ENCODE measurements around the gene MRLN. TPM values are rescaled to one million over a fixed set of nuclear protein-coding genes. Genes with fewer than 3 reads are reported as not detected.

Gene MRLN
- total and polyA plus RNA-seq, 10 donors, result not detected

- no peak overlapping the region for H3K27ac ChIP-seq
- intact Hi-C loops (cut with DNase I; ENCODE audit: low total_unique reads), result no loop called here
- no peak for DNase-seq
- H3K27me3 ChIP-seq (replicated peaks in 1 of 7), result peaks cover 0 to 39% (median 12%) of the 10 kb centered on the region in 7 donors
- H3K9me3 ChIP-seq, result no peaks in the 10 kb centered on the region
- no peaks in the 10 kb centered on the region for H3K36me3 ChIP-seq
- WGBS, 5 donors, result 76 to 92% (median 83%) methylated on average over 7 of the region's 7 CpGs
- TF ChIP-seq CTCF (IDR thresholded peaks at IDR 0.05 in 8 of 11, conservative IDR thresholded peaks at IDR 0.05 in 3 of 11) (no peak), POLR2A (IDR thresholded peaks at IDR 0.05) (no peak), POLR2AphosphoS5 (IDR thresholded peaks at IDR 0.05) (no peak)
- H3K4me1 ChIP-seq, result peaks cover 0 to 23% (median 15%) of the 10 kb centered on the region in 6 donors
- H3K4me3 ChIP-seq, result no peak overlapping the region
Measured at GRCh38 chr10:59713196-59713821, 39.9 kb downstream of the MRLN start.

GRCh38 chr10:59711871-59712494, 41.3 kb downstream of the MRLN start:
- Histone ChIP-seq H3K4me3 (no peak overlapping the region), H3K27ac (no peak overlapping the region), H3K4me1 (peaks cover 0 to 29% (median 16%) of the 10 kb centered on the region in 6 donors), H3K27me3 (replicated peaks in 1 of 7) (peaks cover 0 to 46% (median 16%) of the 10 kb centered on the region in 7 donors), H3K9me3 (no peaks in the 10 kb centered on the region), H3K36me3 (no peaks in the 10 kb centered on the region)
- WGBS, 5 donors, result 62 to 75% (median 69%) methylated on average over 3 of the region's 3 CpGs
- no peak for TF ChIP-seq POLR2AphosphoS5 (IDR thresholded peaks at IDR 0.05)
- no peak for TF ChIP-seq POLR2A (IDR thresholded peaks at IDR 0.05)
- TF ChIP-seq CTCF (IDR thresholded peaks at IDR 0.05 in 8 of 11, conservative IDR thresholded peaks at IDR 0.05 in 3 of 11), result no peak
- no peak for DNase-seq
- intact Hi-C loops (cut with DNase I; ENCODE audit: low total_unique reads), result no loop called here

GRCh38 chr10:59709395-59710125, 43.7 kb downstream of the MRLN start, which contains the start of gene SLC16A9:
TSS of gene SLC16A9 (minus strand) at chr10:59709850. CDS start at chr10:59684291, 25,559 bp downstream.
- Histone ChIP-seq H3K27me3 (replicated peaks in 1 of 7) (peaks cover 0 to 51% (median 16%) of the 10 kb centered on the region in 7 donors), H3K27ac (peak within 1 kb of the TSS; percentile 42 to 82 (median 78)), H3K9me3 (no peaks in the 10 kb centered on the region), H3K4me3 (peak within 1 kb of the TSS; percentile 50 to 75 (median 59)), H3K36me3 (no peaks in the 10 kb centered on the region), H3K4me1 (peaks cover 0 to 35% (median 16%) of the 10 kb centered on the region in 6 donors)
- intact Hi-C loops (cut with DNase I; ENCODE audit: low total_unique reads), result no loop called here
- TF ChIP-seq POLR2A (IDR thresholded peaks at IDR 0.05), result peak in 1 of 3 donors; percentile 31
- TF ChIP-seq POLR2AphosphoS5 (IDR thresholded peaks at IDR 0.05), result peak in 2 of 3 donors; percentile 59 to 72
- peak in 5 of 11 experiments; percentile 18 to 59 (median 31) for TF ChIP-seq CTCF (IDR thresholded peaks at IDR 0.05 in 8 of 11, conservative IDR thresholded peaks at IDR 0.05 in 3 of 11)
- 0 to 2% (median 0%) methylated on average over 29 to 68 of the region's 68 CpGs for WGBS, 5 donors
- peak; percentile 84 for DNase-seq
